ENCODE data around the gene PELI1. TPM values are rescaled to one million over a fixed set of nuclear protein-coding genes. Genes with fewer than 3 reads are reported as not detected.
"Not testable (repeated sequence)": the region's sequence is repeated elsewhere in the genome, so short reads cannot be mapped to it uniquely, and the experiment has no call there.

Gene PELI1
- total RNA-seq, 1 donor from 2014 or later = 9.0 TPM

DNA sequence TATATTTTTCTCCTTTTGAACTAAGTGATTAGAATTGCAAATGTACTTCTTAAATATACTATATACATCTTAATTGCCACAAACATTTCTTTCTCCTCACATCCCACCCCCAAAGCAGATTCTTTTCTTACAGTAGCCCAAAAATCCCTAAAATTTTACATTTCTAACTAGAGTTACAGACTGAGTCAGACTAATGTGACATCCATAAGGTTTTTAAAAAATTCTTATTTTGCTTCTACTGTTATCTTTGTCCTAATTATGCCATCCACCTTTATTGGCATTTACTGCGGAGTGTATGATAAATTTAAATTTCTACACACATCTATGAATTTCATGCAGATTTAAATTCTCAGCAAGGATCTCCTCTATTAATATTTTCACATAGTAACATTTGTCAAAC lies 15.8 kb downstream of the PELI1 start:
- DNase-seq (ENCODE audit: low spot score) = no peak
- intact Hi-C loops (cut with DNase I) = no loop called here

DNA sequence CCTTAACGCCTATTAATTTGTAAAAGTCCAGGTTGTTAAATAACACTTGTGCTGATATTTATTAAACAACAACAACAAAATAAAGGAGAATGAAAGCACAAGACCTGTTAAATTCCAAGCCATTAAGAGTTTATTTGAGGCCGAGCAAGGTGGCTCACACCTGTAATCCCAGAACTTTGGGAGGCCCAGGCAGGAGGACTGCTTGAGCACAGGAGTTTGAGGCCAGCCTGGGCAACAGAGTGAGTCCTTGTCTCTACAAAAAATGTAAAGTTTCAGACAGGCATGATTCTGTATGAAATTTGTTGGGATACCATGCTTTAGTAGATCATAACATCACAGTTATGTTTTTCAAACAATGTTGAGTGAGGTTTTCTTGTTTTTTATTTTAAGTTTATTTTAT lies 17.1 kb downstream of the PELI1 start:
- intact Hi-C loops (cut with DNase I) = no loop called here
- no peak for DNase-seq (ENCODE audit: low spot score)

DNA sequence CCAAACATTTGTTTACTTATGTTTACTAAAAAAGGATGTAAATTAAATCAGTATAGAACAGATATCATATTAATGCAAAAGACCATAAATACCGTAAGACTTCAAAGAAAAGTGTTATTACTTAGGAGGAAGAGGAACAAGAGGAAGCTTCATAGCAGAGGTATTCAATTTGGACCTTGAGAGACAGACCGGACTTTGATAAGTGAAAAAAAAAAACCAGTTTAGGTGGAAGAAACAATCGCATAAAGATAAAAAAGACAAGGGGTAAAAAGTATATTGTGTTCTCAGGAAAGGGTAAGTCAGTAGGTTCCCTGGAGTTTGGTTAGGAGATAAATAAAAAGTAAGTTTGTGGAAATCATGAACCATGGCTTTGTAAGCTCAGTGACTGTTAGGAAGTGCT lies 17.6 kb downstream of the PELI1 start:
- no peak for DNase-seq (ENCODE audit: low spot score)
- intact Hi-C loops (cut with DNase I) = no loop called here

DNA sequence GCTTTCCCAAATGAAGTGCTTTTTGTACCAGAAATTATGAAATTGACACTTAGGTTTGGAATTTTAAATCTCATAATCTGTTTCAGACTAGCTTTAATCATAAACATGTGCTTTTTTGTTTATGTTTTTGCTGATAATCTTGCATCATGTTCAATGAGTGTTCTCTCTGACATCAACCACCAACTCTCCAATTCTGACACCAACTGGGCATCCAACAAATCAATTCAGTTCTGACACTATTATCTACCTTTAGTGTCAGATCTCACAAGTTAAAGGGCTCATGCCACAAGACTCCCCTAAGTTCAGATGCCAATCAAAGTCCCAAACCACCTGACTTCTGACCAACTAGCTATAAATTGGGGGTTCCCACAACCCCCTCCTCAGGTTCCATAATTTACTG lies 19.6 kb downstream of the PELI1 start:
- intact Hi-C loops (cut with DNase I) = no loop called here
- DNase-seq (ENCODE audit: low spot score) = no peak

DNA sequence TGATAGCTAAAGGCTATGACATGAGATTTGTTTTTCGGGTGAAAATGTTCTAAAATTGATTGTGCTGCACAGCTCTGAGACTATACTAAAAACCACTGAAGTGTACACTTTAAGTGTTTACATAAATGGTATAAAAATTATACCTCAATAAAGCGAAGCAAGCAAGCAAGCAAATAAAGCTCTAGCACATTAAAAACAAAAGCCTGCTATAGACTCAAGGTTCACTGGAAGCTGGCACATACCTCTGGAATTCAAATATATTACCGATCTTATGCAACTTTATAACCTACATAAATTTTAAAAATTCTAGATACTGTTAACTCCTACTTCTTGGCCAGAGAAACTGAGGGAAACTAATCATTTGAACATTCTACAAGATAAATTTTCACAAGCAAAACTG lies 20.1 kb downstream of the PELI1 start:
- intact Hi-C loops (cut with DNase I) = no loop called here
- no peak for DNase-seq (ENCODE audit: low spot score)

DNA sequence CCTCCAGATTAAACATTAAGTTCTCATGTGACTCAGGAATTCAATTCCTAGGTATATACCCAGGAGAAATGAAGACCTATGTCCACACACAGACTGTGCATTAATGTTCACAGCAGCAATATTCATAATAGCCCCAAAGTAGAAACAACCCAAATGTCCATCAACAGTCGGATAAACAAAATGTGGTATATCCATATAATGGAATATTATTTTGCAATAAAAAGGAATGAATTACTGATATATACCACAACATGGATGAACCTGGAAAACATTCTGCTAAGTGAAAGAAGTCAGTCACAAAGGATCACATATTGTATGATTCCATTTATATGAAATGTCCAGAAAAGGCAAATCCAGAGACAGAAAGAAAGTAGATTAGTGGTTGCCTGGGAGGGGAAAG lies 20.5 kb downstream of the PELI1 start:
- intact Hi-C loops (cut with DNase I) = no loop called here
- DNase-seq (ENCODE audit: low spot score) = no peak

DNA sequence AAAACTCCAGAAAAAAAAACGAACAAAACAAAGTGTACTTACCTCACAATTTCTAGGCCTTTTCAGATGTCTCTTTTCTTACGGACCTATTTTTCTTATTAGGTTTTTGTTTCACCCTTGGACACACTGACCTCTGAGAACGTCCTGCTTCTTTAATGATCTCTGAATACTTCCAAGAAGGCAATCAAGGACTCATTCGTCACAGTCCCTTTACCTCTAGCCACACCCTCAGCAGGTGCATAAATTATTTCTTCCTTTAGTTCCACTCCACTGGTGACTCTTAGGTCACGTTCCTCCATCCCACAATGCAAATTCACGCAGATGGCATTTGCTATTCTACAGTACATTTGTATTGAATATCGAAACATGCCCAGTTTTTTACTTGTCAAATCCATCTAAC lies 21.9 kb downstream of the PELI1 start:
- DNase-seq (ENCODE audit: low spot score) = no peak
- intact Hi-C loops (cut with DNase I) = no loop called here

DNA sequence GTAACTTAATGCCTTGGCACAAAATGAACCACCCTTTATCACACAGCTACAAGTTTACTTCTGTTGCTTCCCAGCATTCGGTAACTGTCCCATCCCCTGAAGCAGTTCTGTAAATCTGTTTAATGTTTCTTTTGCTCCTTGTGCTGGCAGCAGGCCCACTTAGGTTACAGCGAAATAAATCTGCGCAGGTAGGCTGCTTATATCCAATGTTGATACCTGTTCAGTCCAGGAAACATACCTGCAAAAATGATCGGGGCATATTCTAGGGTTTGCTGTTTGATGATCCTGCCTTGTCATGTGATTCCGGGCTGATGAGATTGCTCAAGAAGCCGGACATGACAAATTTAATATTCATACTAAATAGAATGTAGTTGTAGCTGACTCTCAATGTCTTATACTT lies 23.3 kb downstream of the PELI1 start:
- DNase-seq (ENCODE audit: low spot score) = no peak
- intact Hi-C loops (cut with DNase I) = no loop called here

DNA sequence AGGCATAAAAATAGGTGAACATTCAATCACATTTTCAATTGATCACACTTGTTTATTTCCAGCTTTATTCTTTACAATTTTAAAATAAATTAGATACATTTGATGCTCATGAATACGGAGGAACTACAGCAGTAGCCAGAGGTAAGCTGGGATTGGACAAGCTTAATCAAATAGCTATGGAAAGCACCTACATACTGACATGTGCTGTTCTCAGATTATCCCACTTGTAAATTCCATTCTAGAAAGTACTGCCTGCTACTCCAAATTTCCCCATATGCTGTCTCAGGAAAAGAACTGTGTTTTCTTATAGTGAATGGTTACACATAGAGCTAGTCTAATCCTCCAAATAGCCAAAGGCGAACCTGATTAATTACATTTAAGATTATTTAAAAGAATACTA lies 24.2 kb downstream of the PELI1 start:
- no peak for DNase-seq (ENCODE audit: low spot score)
- intact Hi-C loops (cut with DNase I) = no loop called here

DNA sequence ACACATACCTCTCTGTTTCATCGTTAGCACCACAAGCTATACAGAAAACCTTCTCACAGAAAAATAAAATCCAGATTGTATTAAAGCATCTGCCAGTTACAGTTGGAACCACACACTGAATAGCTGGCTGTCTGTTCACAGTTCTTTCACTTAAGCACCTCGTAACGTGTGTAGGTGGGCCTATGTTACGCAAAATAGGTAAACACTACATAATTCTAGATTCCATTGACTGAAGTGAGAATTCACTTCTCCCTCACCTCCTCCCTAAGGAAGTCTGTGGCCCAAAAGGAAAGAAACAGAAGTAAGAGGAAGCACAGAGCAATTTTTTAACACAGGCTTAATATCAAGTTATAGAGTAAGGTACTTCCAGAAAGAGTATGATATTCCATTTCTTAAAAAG lies 24.9 kb downstream of the PELI1 start:
- no peak for DNase-seq (ENCODE audit: low spot score)
- intact Hi-C loops (cut with DNase I) = no loop called here

DNA sequence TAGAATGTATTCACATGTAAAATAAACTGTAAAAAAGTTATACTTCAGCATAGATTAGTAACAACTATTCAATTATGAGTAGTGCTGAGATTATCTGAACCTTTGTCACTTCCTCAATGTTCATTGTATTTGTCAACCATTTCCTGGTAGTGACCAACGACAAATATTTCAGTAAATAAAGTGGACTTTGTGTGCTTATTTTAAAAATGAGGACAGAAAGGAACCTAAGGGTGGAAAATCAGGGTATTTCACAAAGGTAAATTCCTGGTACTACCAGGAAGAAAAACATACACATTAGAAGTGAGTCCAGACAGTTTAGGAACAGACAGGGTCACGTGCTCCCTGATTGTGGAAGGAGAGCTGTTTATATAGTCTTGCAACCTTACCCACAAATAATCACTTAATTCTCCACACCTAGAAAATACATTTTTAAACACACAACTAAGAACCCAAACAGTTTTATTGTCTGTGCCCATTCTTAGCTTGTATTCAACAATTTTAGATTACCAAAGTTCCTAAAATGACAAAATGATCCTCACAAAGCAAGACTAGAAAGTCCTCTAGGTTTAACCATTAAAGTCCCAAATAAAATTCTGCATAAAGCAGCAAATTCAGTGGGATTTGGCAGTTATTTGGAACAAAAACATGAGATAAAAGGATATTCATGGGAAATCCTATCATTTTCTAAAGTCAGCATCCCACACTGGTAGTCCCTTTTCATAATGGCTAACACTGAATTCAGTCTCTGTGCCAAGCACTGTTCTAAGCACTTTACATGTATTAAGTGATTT lies 28.2 kb downstream of the PELI1 start:
- intact Hi-C loops (cut with DNase I) = no loop called here
- no peak for DNase-seq (ENCODE audit: low spot score)

DNA sequence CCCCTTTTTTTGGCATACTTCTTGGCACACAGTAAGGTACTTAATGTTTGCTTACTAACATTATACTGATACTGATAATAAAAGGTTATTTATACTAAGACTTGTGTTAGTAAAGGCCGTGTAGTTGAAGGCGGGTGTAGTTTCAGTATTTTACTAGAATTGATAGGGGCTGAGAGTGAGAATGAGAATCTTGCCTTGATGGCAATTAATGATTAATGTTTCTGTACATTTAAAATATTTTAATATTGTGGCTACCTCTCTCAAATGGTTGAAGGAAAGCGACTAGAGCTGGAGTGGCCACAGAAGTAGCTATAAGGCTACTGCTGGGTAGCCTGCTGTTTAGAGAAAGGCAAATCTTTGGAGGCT lies 29.3 kb downstream of the PELI1 start:
- DNase-seq (ENCODE audit: low spot score) = no peak
- intact Hi-C loops (cut with DNase I) = no loop called here

DNA sequence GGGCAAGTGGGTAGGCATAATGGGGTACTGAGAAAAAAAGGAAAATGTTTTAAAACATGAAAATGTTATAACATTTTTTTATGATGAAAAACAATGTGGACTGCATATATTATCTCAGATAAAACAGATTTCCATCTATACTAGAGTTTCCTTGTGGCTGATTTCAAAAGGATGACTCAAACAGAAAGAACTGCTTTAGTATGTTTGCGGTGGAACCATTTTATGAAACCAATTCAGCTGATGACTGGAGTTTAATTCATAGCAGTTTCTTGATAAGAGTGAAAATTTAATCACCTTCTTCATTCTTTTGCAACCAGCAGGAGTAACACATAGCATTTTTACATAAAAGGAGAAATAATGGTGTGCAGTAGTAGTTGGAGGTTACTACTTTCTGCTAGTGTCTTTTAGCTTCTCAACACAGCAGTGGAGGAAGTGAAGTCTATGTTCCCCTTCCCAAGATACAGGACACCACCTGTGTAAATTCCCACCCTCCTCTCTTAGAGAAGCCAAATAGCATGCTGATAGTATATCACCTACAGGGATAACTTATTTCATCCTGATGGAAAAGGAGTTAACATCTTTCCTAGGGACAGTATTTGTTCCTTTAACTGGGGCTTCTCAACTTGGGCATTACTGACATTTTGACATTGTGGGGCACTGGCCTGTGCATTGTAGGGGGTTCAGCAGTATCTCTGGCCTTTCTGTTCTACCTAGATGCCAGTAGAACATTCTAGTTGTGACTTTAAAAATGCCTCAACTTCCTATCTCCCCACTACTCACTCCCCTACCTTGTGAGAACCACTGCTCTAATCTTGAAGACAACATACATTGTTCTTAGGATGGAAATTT lies 29.9 kb downstream of the PELI1 start:
- intact Hi-C loops (cut with DNase I) = no loop called here
- DNase-seq (ENCODE audit: low spot score) = no peak

DNA sequence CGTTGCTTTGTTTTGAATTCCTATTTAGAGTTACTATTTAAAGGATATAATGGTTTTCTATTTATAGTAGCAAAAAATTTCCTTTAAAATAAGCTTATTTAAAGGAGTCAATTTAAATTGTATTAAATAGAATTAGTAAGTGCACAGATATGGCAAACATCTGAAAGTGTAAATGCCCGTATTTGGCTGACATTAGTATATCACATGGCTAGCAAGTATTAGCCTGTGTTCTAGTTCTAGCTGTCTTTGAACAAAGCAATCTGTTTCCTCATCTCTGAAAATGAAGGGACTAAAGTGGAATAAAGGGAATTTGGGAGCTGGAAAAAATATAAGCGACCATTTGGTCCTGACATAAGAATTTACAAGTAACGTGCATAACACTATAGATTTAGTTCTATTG lies 32.2 kb downstream of the PELI1 start:
- intact Hi-C loops (cut with DNase I) = no loop called here
- DNase-seq (ENCODE audit: low spot score) = no peak

DNA sequence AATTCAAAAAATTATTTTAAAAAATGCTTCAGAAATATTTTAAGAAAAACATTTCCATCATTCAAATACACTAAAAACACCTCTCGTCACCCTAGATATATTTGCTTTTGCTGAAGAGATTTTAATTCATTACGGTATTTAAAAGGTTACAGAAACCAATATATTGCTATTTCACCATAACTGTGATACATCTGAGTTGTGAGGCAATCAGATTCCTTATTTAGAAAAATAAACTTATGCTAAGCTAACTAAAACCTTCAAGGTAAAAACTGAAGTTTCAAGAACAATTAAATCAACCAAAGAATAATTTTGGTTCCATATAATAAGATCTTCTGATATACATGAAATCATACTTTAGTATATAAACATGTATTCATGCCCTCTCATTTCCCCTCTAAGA lies 32.8 kb downstream of the PELI1 start:
- DNase-seq (ENCODE audit: low spot score) = no peak
- intact Hi-C loops (cut with DNase I) = no loop called here

DNA sequence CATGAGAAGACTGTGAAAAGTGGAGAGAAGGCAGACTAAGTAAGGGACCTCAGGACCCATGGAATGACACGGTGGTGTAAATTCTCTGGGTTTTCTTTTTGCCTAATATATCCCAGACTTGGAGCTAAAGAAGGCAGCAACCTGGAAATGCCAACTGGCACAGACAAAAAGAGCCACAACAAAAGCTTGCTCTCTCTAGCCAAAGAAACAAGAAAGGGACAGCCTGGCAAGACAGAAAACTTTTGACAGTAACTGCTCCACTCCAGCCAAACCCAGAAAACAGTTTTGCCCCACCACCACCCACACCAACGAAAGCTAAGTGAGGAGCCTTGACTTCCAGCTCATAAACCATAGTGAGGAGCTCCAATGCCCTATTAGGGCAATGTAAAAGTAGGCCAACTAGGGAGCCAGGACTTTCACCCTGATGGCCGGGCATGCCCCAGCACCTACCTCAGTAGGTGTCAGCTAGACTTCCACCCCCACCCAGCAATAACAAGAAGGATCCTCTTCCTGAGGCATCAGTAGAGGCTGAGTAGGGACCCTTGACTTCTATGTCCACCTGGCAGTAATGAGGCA lies 35.5 kb downstream of the PELI1 start:
- no peak for DNase-seq (ENCODE audit: low spot score)
- intact Hi-C loops (cut with DNase I) = no loop called here

DNA sequence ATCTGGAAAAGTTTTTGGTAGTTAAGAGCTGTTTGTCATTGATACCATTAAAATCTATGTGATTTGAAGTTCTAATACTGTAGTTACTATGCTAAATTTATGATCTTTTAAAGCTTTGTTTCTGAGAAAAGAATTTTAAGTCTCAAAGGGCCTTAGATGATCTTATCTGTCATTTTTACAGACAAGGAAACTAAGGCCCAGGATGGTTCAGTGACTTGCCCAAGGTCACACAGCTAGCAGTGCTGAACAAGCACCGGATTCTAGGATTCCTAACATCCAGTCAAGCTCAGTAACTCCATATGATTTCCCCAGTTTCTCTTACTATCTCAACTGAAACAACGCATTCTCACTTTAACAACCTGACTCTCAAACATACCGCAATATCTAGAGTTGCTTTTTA lies 37.7 kb downstream of the PELI1 start:
- intact Hi-C loops (cut with DNase I) = no loop called here
- DNase-seq (ENCODE audit: low spot score) = no peak

DNA sequence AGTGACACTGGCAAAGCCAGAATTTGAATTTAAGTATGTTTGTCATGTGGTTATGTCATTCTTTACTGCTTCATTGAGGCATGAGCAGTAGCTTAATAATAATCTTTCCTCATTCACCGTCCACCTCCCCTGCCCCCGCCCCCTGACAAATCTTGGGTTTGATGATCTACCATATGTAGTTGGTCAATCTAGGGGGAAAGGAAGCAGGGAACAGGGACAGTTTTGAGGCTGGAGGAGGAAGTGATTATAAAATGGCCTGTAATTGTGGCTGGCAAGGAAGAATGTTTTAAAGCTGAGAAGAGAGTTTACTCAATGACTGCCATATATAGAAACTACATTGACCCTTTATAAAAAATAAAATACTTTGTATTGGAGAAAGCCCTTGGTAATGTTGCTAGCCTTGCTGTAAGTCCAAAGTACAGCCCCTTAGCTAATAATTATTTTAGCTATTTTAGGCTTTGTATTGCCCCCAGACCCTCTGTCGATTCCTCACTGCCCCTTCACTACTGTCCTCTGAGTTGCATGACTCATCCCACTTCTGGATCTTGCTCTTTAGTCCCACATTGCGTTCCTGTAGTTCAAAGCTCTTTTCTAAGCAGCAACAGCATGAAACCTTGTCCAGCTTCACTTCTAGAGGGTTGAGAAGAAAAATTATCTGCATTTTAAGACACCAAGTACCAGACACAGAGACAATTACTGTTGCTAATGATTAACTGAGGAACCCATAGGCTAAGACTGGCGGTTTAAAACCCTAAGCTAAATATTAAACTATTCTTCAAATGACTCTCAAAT lies 38.4 kb downstream of the PELI1 start:
- DNase-seq (ENCODE audit: low spot score) = no peak
- intact Hi-C loops (cut with DNase I) = no loop called here

DNA sequence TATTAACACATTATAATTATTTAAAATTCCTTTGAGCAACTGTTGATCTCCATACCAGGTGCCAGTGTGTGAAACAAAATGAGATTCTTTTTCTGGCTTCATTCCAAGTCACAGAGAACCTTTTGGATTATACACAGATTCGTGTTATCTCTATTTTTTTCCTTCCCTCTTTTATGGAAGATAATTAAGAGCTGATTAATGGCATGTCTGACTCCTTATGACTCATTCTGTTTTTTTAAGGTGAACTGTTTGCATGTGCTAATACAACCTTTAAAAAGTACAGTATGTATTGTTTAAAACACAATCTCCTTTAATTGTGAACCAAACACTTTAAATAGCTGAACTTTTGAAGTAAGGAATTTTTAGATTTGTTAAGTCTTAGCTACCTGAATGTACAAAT lies 39.3 kb downstream of the PELI1 start:
- no peak for DNase-seq (ENCODE audit: low spot score)
- intact Hi-C loops (cut with DNase I) = no loop called here

DNA sequence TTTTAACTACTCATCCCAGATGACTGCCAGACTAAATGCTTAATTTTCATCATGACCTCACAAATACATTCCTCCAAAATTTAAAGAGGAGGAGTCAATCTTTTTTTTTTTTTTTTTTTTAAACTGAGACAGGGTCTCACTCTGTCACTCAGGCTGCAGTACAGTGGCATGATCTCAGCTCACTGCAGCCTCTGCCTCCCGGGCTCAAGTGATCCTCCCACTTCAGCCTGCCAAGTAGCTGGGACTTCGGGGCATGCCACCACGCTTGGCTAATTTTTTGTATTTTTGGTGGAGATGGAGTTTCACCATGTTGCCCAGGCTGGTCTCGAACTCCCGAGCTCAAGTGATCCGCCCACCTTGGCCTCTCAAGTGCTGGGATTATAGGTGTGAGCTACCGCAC lies 41.5 kb downstream of the PELI1 start:
- intact Hi-C loops (cut with DNase I); DNase-seq (ENCODE audit: low spot score): not testable (repeated sequence)
